ENCODE results near the gene GPC3. TPM values are rescaled to one million over a fixed set of nuclear protein-coding genes. Genes with fewer than 3 reads are reported as not detected.

GPC3 gene
- total RNA-seq, 1 experiment from 2014 or later: 32.4 TPM

DNA sequence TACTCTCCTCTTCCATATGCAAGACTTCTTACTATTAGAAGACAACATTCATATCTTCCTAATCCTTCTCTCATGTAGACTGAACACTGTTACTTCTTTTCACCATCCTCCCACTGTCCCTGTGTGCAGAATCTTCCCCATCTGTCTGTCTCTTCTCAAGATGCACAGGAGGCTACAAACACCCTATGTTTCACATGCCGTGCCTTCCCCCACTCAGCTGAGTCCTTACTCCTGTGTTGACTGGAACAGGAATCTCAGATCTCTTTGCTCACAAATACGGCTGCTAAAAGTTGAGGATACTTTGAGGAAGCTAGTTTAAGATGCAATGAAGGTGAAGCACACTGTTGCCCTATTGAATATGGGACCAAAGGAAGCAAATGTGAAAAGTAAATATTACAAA is 401.6 kb downstream of the GPC3 start:
- no peak for DNase-seq (ENCODE audit: low spot score)

DNA sequence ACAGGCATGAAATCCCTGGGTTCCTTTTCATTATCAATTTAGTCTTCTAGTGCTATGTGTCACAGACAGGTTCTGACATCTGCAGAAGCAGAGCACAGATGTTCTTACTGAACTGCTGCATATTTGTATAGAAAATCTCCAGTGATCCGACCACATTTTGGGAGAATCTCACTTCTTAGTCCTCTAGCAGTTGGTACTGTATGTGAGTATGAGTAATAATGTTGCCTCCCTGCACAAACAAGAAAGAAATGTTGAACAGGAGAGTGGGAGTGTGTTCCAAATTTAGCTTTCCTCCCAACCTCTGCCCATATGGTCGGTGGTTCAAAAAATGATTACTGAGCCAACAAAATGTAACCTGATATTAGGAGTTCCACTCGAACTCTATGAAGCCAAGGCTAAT is 404.8 kb downstream of the GPC3 start:
- Mint-ChIP-seq H3K9me3 (peaks cover 3% of the 10 kb centered on the region; the same call in 1 of the 2 replicates), H3K4me1 (peaks cover 25% of the 10 kb centered on the region), H3K4me3 (no peak overlapping the region), H3K36me3 (no peaks in the 10 kb centered on the region), H3K27ac (no peak overlapping the region), H3K27me3 (ENCODE audit: low read depth) (peaks cover 6% of the 10 kb centered on the region; the same call in 1 of the 2 replicates)
- TF ChIP-seq ZNF263 (CRISPR knock-in tag; IDR thresholded peaks at IDR 0.05; ENCODE audit: low read depth) (no peak), PRRX2 (CRISPR knock-in tag; IDR thresholded peaks at IDR 0.05) (no peak), NR3C1 (CRISPR knock-in tag; conservative IDR thresholded peaks at IDR 0.05; ENCODE audit: low read depth) (no peak), HMGA2 (CRISPR knock-in tag; IDR thresholded peaks at IDR 0.05) (no peak), JUN (CRISPR knock-in tag; IDR thresholded peaks at IDR 0.05) (no peak)
- TF ChIP-seq, protein P1, sequence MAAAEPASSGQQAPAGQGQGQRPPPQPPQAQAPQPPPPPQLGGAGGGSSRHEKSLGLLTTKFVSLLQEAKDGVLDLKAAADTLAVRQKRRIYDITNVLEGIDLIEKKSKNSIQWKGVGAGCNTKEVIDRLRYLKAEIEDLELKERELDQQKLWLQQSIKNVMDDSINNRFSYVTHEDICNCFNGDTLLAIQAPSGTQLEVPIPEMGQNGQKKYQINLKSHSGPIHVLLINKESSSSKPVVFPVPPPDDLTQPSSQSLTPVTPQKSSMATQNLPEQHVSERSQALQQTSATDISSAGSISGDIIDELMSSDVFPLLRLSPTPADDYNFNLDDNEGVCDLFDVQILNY (CRISPR knock-in tag; IDR thresholded peaks at IDR 0.05): no peak
- TF ChIP-seq, protein P2, sequence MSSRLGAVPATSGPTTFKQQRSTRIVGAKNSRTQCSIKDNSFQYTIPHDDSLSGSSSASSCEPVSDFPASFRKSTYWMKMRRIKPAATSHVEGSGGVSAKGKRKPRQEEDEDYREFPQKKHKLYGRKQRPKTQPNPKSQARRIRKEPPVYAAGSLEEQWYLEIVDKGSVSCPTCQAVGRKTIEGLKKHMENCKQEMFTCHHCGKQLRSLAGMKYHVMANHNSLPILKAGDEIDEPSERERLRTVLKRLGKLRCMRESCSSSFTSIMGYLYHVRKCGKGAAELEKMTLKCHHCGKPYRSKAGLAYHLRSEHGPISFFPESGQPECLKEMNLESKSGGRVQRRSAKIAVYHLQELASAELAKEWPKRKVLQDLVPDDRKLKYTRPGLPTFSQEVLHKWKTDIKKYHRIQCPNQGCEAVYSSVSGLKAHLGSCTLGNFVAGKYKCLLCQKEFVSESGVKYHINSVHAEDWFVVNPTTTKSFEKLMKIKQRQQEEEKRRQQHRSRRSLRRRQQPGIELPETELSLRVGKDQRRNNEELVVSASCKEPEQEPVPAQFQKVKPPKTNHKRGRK (CRISPR knock-in tag; IDR thresholded peaks at IDR 0.05; ENCODE audit: borderline replicate concordance): no peak
- TF ChIP-seq, protein P3, sequence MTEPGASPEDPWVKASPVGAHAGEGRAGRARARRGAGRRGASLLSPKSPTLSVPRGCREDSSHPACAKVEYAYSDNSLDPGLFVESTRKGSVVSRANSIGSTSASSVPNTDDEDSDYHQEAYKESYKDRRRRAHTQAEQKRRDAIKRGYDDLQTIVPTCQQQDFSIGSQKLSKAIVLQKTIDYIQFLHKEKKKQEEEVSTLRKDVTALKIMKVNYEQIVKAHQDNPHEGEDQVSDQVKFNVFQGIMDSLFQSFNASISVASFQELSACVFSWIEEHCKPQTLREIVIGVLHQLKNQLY (CRISPR knock-in tag; IDR thresholded peaks at IDR 0.05): no peak
- TF ChIP-seq, protein P4, sequence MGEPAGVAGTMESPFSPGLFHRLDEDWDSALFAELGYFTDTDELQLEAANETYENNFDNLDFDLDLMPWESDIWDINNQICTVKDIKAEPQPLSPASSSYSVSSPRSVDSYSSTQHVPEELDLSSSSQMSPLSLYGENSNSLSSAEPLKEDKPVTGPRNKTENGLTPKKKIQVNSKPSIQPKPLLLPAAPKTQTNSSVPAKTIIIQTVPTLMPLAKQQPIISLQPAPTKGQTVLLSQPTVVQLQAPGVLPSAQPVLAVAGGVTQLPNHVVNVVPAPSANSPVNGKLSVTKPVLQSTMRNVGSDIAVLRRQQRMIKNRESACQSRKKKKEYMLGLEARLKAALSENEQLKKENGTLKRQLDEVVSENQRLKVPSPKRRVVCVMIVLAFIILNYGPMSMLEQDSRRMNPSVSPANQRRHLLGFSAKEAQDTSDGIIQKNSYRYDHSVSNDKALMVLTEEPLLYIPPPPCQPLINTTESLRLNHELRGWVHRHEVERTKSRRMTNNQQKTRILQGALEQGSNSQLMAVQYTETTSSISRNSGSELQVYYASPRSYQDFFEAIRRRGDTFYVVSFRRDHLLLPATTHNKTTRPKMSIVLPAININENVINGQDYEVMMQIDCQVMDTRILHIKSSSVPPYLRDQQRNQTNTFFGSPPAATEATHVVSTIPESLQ (CRISPR knock-in tag; IDR thresholded peaks at IDR 0.05): no peak
- TF ChIP-seq, protein P5, sequence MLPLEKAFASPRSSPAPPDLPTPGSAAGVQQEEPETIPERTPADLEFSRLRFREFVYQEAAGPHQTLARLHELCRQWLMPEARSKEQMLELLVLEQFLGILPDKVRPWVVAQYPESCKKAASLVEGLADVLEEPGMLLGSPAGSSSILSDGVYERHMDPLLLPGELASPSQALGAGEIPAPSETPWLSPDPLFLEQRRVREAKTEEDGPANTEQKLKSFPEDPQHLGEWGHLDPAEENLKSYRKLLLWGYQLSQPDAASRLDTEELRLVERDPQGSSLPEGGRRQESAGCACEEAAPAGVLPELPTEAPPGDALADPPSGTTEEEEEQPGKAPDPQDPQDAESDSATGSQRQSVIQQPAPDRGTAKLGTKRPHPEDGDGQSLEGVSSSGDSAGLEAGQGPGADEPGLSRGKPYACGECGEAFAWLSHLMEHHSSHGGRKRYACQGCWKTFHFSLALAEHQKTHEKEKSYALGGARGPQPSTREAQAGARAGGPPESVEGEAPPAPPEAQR (CRISPR knock-in tag; IDR thresholded peaks at IDR 0.05): no peak
- ATAC-seq (no peak), DNase-seq (ENCODE audit: low spot score) (no peak)
- ChIA-PET POLR2A (no interaction called here), CTCF (interaction anchor here (0.9 kb wide), 1 partner anchor 69 kb away, joined by 3 read pairs; no protein-coding TSS in a partner anchor)

More for the DNA sequence above, 401.6 kb downstream of the GPC3 start:
- Mint-ChIP-seq H3K27ac (no peak overlapping the region), H3K4me1 (peaks cover 38% of the 10 kb centered on the region), H3K9me3 (no peaks in the 10 kb centered on the region), H3K27me3 (ENCODE audit: low read depth) (peaks cover 6% of the 10 kb centered on the region; the same call in 1 of the 2 replicates), H3K36me3 (no peaks in the 10 kb centered on the region), H3K4me3 (no peak overlapping the region)
- ATAC-seq: no peak
- POLR2A ChIA-PET: interaction anchor here (0.6 kb wide), 1 partner anchor 288 kb away, joined by 3 read pairs; no protein-coding TSS in a partner anchor
- TF ChIP-seq, protein P6, sequence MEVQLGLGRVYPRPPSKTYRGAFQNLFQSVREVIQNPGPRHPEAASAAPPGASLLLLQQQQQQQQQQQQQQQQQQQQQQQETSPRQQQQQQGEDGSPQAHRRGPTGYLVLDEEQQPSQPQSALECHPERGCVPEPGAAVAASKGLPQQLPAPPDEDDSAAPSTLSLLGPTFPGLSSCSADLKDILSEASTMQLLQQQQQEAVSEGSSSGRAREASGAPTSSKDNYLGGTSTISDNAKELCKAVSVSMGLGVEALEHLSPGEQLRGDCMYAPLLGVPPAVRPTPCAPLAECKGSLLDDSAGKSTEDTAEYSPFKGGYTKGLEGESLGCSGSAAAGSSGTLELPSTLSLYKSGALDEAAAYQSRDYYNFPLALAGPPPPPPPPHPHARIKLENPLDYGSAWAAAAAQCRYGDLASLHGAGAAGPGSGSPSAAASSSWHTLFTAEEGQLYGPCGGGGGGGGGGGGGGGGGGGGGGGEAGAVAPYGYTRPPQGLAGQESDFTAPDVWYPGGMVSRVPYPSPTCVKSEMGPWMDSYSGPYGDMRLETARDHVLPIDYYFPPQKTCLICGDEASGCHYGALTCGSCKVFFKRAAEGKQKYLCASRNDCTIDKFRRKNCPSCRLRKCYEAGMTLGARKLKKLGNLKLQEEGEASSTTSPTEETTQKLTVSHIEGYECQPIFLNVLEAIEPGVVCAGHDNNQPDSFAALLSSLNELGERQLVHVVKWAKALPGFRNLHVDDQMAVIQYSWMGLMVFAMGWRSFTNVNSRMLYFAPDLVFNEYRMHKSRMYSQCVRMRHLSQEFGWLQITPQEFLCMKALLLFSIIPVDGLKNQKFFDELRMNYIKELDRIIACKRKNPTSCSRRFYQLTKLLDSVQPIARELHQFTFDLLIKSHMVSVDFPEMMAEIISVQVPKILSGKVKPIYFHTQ (CRISPR knock-in tag; IDR thresholded peaks at IDR 0.05): no peak
- TF ChIP-seq SOX15 (CRISPR knock-in tag; IDR thresholded peaks at IDR 0.05) (no peak), GABPB1 (CRISPR knock-in tag; IDR thresholded peaks at IDR 0.05) (no peak), ZNF232 (CRISPR knock-in tag; IDR thresholded peaks at IDR 0.05) (no peak), ZNF138 (CRISPR knock-in tag; conservative IDR thresholded peaks at IDR 0.05) (no peak)
- CTCF ChIA-PET: no interaction called here
